Spinal cord (tissue), 10 donors: ENCODE measurements around the gene PCED1A. TPM values are rescaled to one million over a fixed set of nuclear protein-coding genes. Genes with fewer than 3 reads are reported as not detected.

Experiments used
- DNase-seq, 6 donors: peaks; one replicate each; pipeline versions ENCODE4 v3.0.0 to v3.0.0-alpha.2; 2013 to 2015; ENCODE audit warnings: low spot score in 6 of 6, low read depth in 4 of 6
- H3K27ac ChIP-seq: one replicate; pipeline ENCODE4 v1.5.1; 2013; ENCODE audit warnings: low read depth, low read length, control low read depth
- H3K27me3 ChIP-seq: one replicate; pipeline ENCODE4 v1.6.1; 2013; ENCODE audit warnings: low read length; ENCODE audit not compliant: control insufficient read depth, insufficient read depth
- H3K36me3 ChIP-seq: one replicate; pipeline ENCODE4 v1.6.1; 2013; ENCODE audit warnings: low read length; ENCODE audit not compliant: control insufficient read depth, insufficient read depth
- H3K4me1 ChIP-seq: one replicate; pipeline ENCODE4 v1.6.1; 2013; ENCODE audit warnings: low read length; ENCODE audit not compliant: control insufficient read depth, insufficient read depth
- H3K4me3 ChIP-seq: one replicate; pipeline ENCODE4 v1.5.1; 2013; ENCODE audit warnings: low read depth, low read length, control low read depth
- H3K9me3 ChIP-seq: one replicate; pipeline ENCODE4 v1.6.1; 2013; ENCODE audit warnings: low read length; ENCODE audit not compliant: control insufficient read depth, insufficient read depth
- WGBS: methylation state at CpG from one replicate; pipeline ENCODE4 v1.1.5; 2013; ENCODE audit warnings: missing lambda C conversion rate; ENCODE audit not compliant: insufficient coverage; 5-methylcytosine and 5-hydroxymethylcytosine counted together
- polyA plus RNA-seq, 2 donors: library from polyadenylated mRNA; unstranded; fragments of 120-200 nt; gene quantifications; one replicate each; pipeline ENCODE4 v1.2.1, GENCODE V29; 2013; ENCODE audit not compliant: insufficient read length in 2 of 2
- total RNA-seq, 2 donors: library from RNA; depleted of rRNA in 1 of 2; stranded (reverse); fragments of 120-200 nt in 1 of 2; fragments of >200 nt in 1 of 2; gene quantifications; one replicate each; pipeline versions ENCODE4 v1.2.3 to v1.2.4, GENCODE V29; 2013 to 2014
- donor health status: healthy.

Gene PCED1A
- total and polyA plus RNA-seq, 4 donors = 15.7 to 64.9 (median 52.3) TPM

DNA sequence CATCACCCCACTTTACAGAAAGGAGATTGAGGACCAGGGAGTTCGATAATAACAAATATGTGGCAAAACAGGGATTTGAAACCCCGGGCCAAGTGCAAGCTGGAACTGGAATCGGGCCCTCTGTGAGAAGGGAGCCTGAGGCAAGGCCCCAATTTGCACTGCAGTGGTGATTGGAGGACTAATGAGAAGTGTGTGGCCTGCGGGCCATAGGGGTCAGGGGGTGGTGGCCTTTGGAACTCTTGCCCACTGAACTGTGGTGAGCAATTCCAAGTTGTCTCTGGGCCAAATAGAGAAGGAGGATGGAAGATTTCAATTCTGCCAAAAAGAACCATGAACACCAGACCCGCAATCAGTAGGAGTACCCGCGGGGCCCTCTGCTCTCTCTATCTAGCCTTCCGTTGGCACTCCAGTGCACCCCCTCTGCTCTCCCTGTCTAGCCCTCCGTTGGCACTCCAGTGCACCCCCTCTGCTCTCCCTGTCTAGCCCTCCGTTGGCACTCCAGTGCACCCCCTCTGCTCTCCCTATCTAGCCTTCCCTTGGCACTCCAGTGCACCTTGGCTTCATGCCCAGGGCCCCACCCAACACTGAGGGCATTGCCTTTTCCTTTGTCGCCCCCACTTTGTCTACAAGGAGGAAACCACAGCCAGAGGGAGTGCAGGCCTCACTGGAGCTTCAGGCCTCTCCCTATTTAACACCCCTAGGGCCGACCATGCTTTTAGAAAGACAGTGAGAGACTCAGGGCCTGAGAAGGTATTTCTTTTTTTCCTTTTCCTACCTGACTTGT is 26.8 kb upstream of the PCED1A start:
- H3K4me1 ChIP-seq = peaks cover 15% of the 10 kb centered on the region
- DNase-seq = no peak
- H3K27ac ChIP-seq = no peak overlapping the region
- H3K4me3 ChIP-seq = no peak overlapping the region
- H3K36me3 ChIP-seq = peaks cover 52% of the 10 kb centered on the region
- H3K9me3 ChIP-seq = no peaks in the 10 kb centered on the region
- H3K27me3 ChIP-seq = no peaks in the 10 kb centered on the region
- 83% methylated on average over 10 of the region's 12 CpGs for WGBS

DNA sequence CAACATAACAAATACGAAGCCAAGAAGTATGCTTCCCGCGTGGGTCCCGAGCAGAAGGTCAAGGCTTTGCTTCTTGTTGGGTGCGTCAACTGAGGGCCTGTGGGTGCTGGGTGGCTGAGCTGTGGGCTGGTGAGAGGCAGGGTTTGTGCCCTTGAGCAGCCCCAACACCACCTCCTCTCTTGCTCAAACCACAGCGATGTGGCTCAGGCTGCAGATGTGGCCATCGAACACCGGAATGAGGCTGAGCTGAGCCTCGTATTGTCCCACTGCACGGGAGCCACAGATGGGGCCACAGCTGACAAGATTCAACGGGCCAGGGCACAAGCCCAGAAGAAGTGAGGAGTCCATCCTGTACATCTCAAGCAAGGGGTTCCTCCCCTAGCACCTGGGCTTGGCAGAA is 25.8 kb upstream of the PCED1A start:
- Histone ChIP-seq H3K9me3 (no peaks in the 10 kb centered on the region), H3K27me3 (no peaks in the 10 kb centered on the region), H3K36me3 (peaks cover 62% of the 10 kb centered on the region), H3K4me1 (peaks cover 7% of the 10 kb centered on the region), H3K27ac (no peak overlapping the region), H3K4me3 (no peak overlapping the region)
- 98% methylated on average over 5 of the region's 11 CpGs for WGBS
- no peak for DNase-seq

DNA sequence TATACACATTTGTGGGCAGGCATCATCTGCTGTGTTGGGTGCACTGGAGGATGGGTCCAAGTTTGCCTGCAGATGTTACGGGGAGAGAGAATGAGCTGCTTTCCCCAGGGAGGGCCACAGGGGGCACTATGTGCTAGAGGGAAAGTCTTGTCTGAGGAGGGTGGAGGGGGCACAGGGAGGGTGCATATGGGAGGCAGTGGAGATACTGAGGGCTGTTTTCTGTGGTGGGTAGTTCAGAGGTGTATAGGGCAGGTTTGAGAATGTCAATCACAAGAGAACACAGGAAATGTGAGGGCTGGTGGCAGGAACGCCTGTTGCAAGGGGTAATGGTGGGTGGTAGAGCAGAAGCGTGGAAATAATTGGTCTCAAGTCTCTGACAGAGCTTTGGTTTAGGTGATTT is 25.2 kb upstream of the PCED1A start:
- Histone ChIP-seq H3K27ac (no peak overlapping the region), H3K4me1 (peaks cover 1% of the 10 kb centered on the region), H3K36me3 (peaks cover 68% of the 10 kb centered on the region), H3K27me3 (no peaks in the 10 kb centered on the region), H3K9me3 (no peaks in the 10 kb centered on the region), H3K4me3 (no peak overlapping the region)
- no peak for DNase-seq
- WGBS = 87% methylated on average over 3 of the region's 3 CpGs

DNA sequence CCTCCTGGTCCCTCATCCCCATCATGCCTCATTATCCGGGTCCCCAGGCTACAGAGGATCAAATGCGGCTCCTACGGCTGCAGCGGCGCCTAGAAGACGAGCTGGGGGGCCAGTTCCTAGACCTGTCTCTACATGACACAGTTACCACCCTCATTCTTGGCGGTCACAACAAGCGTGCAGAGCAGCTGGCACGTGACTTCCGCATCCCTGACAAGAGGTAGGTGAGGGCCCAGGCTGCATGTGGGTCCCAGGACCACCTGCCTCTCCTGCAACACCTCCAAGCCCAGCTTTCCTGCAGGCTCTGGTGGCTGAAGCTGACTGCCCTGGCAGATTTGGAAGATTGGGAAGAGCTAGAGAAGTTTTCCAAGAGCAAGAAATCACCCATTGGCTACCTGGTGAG is 24.6 kb upstream of the PCED1A start:
- Histone ChIP-seq H3K36me3 (peaks cover 74% of the 10 kb centered on the region), H3K9me3 (no peaks in the 10 kb centered on the region), H3K4me1 (no peaks in the 10 kb centered on the region), H3K27ac (no peak overlapping the region), H3K27me3 (no peaks in the 10 kb centered on the region), H3K4me3 (no peak overlapping the region)
- 96% methylated on average over 10 of the region's 10 CpGs for WGBS
- DNase-seq = no peak

DNA sequence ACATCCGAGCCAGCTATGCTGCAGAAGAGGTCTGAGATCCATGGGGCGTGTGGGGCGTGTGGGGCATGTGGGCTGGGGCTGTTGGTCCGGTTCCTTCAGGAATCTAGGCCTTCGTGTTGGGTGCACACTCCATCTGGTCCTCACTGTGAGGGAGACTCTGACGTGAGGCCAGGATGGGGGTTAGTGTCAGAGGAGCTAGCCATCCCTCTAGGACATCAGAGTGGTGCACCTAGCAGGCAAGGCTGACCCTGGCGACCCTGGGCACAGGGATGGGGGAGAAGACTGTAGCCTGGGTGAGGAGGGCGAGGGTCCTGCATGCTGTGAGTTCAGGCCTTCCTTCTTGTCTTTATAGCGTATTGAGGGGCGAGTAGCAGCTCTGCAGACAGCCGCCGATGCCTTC is 24.2 kb upstream of the PCED1A start:
- no peaks in the 10 kb centered on the region for H3K9me3 ChIP-seq
- H3K4me1 ChIP-seq = peaks cover 3% of the 10 kb centered on the region
- no peak overlapping the region for H3K27ac ChIP-seq
- no peaks in the 10 kb centered on the region for H3K27me3 ChIP-seq
- 99% methylated on average over 10 of the region's 12 CpGs for WGBS
- no peak for DNase-seq
- H3K4me3 ChIP-seq = no peak overlapping the region
- H3K36me3 ChIP-seq = peaks cover 78% of the 10 kb centered on the region

DNA sequence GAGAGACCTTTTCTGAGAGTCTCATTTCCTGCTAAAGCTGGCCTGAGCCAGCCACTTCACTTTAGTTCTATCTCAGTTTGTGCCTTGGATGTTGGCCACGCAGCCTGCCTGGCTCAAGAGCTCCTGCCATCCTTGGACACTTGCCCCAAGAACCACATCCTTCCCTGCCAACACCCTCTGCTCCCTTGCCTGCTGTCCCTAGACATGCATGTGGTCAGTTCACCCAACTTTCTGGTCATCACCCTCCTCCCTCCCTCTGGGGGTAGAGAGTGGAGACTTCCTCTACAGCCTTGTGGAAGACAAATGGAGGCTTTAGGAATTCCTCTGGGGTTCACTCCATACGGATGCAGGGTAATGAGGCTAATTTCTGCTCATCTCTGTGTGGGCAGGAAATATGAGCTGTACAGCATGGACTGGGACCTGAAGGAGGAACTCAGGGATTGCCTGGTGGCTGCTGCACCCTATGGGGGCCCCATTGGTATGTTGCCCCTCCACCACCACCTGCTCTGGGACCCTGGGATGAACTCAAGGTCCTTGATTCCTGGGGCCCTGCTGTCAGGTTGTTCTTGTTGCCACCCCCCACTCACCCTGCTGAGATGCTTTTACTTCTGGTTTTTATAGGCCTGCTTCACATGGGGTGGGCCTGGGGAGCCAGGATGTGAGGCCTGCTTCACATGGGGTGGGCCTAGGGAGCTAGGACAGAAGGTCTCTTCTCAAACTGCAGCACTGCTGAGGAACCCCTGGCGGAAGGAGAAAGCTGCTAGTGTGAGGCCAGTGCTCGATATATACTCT is 19.1 kb upstream of the PCED1A start:
- peaks cover 50% of the 10 kb centered on the region for H3K36me3 ChIP-seq
- H3K27me3 ChIP-seq = no peaks in the 10 kb centered on the region
- H3K27ac ChIP-seq = no peak overlapping the region
- 84% methylated on average over 4 of the region's 4 CpGs for WGBS
- H3K4me3 ChIP-seq = no peak overlapping the region
- DNase-seq = peak in 1 of 6 donors; percentile 63
- no peaks in the 10 kb centered on the region for H3K9me3 ChIP-seq
- peaks cover 11% of the 10 kb centered on the region for H3K4me1 ChIP-seq

DNA sequence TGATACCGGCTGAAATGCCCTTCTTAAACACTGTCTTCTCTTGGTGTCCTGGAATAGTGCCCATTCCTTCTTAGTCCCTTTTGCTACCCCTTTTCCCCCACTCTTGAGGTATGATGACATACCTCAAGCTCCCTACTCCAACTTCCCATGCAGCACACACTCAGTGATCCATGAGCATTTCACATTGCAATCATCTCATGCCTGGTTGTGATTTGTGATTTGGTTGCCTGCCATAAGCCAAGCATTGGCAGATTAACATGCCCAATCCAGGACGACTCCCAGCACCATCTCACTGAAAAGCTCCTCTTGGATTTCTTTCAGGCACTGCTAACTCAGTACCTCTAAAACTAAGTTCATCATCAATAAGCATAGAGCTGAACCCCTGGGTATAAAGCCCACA is 18.1 kb upstream of the PCED1A start:
- H3K4me1 ChIP-seq = peaks cover 11% of the 10 kb centered on the region
- H3K9me3 ChIP-seq = no peaks in the 10 kb centered on the region
- H3K36me3 ChIP-seq = peaks cover 41% of the 10 kb centered on the region
- no peaks in the 10 kb centered on the region for H3K27me3 ChIP-seq
- WGBS = 67% methylated on average over 1 of the region's 2 CpGs
- no peak for DNase-seq
- no peak overlapping the region for H3K27ac ChIP-seq
- no peak overlapping the region for H3K4me3 ChIP-seq

DNA sequence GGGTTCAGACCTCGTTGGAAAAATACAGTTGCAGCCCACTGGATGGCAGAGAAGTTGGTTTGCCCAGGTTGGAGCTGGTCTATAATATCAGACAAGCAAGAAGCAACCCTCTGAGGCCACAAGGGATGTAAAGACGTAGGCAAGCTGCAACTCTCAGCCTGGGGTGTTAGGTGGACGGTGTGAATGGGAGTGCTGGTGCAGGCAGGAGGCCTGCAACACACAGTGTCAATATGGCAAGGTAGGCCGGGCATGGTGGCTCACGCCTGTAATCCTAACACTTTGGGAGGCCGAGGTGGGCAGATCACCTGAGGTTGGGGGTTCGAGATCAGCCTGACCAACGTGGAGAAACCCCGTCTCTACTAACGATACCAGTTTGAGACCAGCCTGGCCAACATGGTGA is 10.6 kb upstream of the PCED1A start:
- Histone ChIP-seq H3K4me1 (peaks cover 4% of the 10 kb centered on the region), H3K27ac (no peak overlapping the region), H3K36me3 (no peaks in the 10 kb centered on the region), H3K4me3 (no peak overlapping the region), H3K9me3 (no peaks in the 10 kb centered on the region), H3K27me3 (no peaks in the 10 kb centered on the region)
- no peak for DNase-seq
- WGBS = 94% methylated on average over 10 of the region's 10 CpGs

DNA sequence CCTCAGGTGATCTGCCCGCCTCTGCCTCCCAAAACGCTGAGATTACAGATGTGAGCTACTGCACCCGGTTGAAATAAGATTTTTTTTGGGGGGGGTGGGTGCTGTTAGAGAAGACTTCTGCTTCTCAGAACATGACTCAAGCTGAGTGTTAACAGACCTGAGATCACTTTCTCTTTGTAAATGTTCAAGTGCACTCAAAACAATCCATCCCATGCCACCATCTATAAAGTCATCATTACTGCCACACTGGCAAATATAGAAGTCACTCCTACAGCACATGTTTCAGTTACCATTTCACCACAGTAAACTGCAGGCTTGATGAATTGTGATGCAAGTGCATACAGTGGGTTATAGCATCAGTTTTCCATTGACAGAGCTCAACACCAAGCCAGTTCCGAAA is 9.1 kb upstream of the PCED1A start:
- 96% methylated on average over 3 of the region's 4 CpGs for WGBS
- no peak overlapping the region for H3K27ac ChIP-seq
- DNase-seq = no peak
- H3K27me3 ChIP-seq = no peaks in the 10 kb centered on the region
- H3K9me3 ChIP-seq = no peaks in the 10 kb centered on the region
- H3K36me3 ChIP-seq = peaks cover 2% of the 10 kb centered on the region
- H3K4me1 ChIP-seq = peaks cover 4% of the 10 kb centered on the region
- no peak overlapping the region for H3K4me3 ChIP-seq

DNA sequence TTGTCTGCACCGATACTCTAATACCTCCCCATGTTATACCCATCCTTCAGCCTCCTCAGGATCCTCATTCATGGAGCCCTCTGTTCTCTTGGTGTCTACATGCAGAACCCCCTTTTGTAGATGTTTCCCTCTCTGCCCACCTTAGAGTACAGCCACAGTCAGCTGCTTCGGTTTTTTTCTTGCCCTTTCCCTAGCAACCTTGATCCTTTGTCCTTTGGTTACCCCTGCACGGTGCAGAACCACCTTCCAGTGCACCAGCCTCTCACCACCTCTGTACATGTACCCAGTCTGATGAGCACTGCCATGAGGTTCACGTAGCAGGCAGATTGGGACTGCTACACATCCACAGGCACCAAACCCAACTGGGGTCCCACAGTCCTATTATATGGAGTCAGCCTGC is 7.3 kb upstream of the PCED1A start:
- Histone ChIP-seq H3K36me3 (peaks cover 2% of the 10 kb centered on the region), H3K4me3 (no peak overlapping the region), H3K9me3 (no peaks in the 10 kb centered on the region), H3K27ac (no peak overlapping the region), H3K27me3 (no peaks in the 10 kb centered on the region), H3K4me1 (peaks cover 4% of the 10 kb centered on the region)
- no peak for DNase-seq
- WGBS = 93% methylated on average over 4 of the region's 4 CpGs
